GM23248 (cell line): Measurements from ENCODE around the gene STRADB. TPM values are rescaled to one million over a fixed set of nuclear protein-coding genes. Genes with fewer than 3 reads are reported as not detected.

Experiments used
- DNase-seq: peaks from one replicate; pipeline ENCODE4 v3.0.0-alpha.2; 2015
- H2AFZ ChIP-seq: fragments of 200-600 bp; sonication (generic); 2 replicates; pipeline ENCODE4 v1.6.1; 2016; ENCODE audit warnings: antibody characterized with exemption
- H3F3A ChIP-seq: fragments of 200-600 bp; sonication (generic); 2 replicates; pipeline ENCODE4 v1.6.1; 2016; ENCODE audit warnings: mild to moderate bottlenecking, antibody characterized with exemption, mixed run types; ENCODE audit not compliant: insufficient read depth
- H3K27ac ChIP-seq: fragments of 200-600 bp; sonication (generic); 2 replicates; pipeline ENCODE4 v1.5.1; 2016; ENCODE audit warnings: mild to moderate bottlenecking
- H3K27me3 ChIP-seq: fragments of 200-600 bp; sonication (generic); replicated peaks from 2 replicates; pipeline ENCODE4 v1.6.1; 2016; ENCODE audit warnings: mild to moderate bottlenecking; ENCODE audit not compliant: insufficient read depth
- H3K36me3 ChIP-seq: fragments of 200-600 bp; sonication (generic); 2 replicates; pipeline ENCODE4 v1.6.1; 2016; ENCODE audit warnings: low read depth, mild to moderate bottlenecking
- H3K4me1 ChIP-seq: fragments of 200-600 bp; sonication (generic); 2 replicates; pipeline ENCODE4 v1.6.1; 2016; ENCODE audit warnings: mild to moderate bottlenecking; ENCODE audit not compliant: insufficient read depth
- H3K4me2 ChIP-seq: fragments of 200-600 bp; sonication (generic); one replicate; pipeline ENCODE4 v1.6.1; 2016; ENCODE audit warnings: mild to moderate bottlenecking; ENCODE audit not compliant: unreplicated experiment
- H3K4me3 ChIP-seq: fragments of 200-600 bp; sonication (generic); 2 replicates; pipeline ENCODE4 v1.5.1; 2016; ENCODE audit warnings: mild to moderate bottlenecking
- H3K79me2 ChIP-seq: fragments of 200-600 bp; sonication (generic); 2 replicates; pipeline ENCODE4 v1.6.1; 2016; ENCODE audit warnings: mild to moderate bottlenecking; ENCODE audit not compliant: insufficient read depth
- H3K9ac ChIP-seq: fragments of 200-600 bp; sonication (generic); 2 replicates; pipeline ENCODE4 v1.6.1; 2016; ENCODE audit warnings: mild to moderate bottlenecking
- H3K9me2 ChIP-seq: fragments of 200-600 bp; sonication (generic); 2 replicates; pipeline ENCODE4 v1.6.1; 2016; ENCODE audit warnings: mixed run types, mild to moderate bottlenecking, moderate library complexity; ENCODE audit not compliant: insufficient read depth
- H3K9me3 ChIP-seq: fragments of 200-600 bp; sonication (generic); one replicate; pipeline ENCODE4 v1.6.1; 2017; ENCODE audit warnings: low read depth
- H4K20me1 ChIP-seq: fragments of 200-600 bp; sonication (generic); 2 replicates; pipeline ENCODE4 v1.6.0; 2016; ENCODE audit not compliant: insufficient read depth
- EZH2 ChIP-seq: fragments of 200-600 bp; sonication (generic); IDR thresholded peaks from 2 replicates; pipeline ENCODE4 v1.6.1; 2018; ENCODE audit warnings: antibody characterized with exemption, mild to moderate bottlenecking; ENCODE audit not compliant: insufficient read depth, poor library complexity, severe bottlenecking
- EZH2phosphoT487 ChIP-seq: fragments of 200-600 bp; sonication (generic); IDR thresholded peaks from 2 replicates; pipeline ENCODE4 v1.6.1; 2018; ENCODE audit warnings: antibody characterized with exemption, moderate library complexity, mild to moderate bottlenecking, low read depth; ENCODE audit not compliant: insufficient read depth
- WGBS, 2 experiments: methylation state at CpG; one replicate each; pipeline ENCODE4 v1.1.6; 2015 to 2017; ENCODE audit warnings: low lambda C conversion rate in 2 of 2, low coverage in 1 of 2; ENCODE audit errors: missing lambda C conversion rate in 2 of 2; 5-methylcytosine and 5-hydroxymethylcytosine counted together
- in situ Hi-C: fragments of 300-500 bp; cut with MboI; formaldehyde crosslinking; loops from 2 replicates; pipeline ENCODE4 v1.15.0; 2020
- polyA plus RNA-seq: library from polyadenylated mRNA; unstranded; fragments of >200 nt; fragmentation: Nextera tagmentation; extraction: Ambion mirVana; gene quantifications from 2 replicates; pipeline ENCODE4 v1.2.1, GENCODE V29; 2016
- total RNA-seq: library from RNA; depleted of rRNA; stranded (reverse); fragments of >200 nt; shearing (Covaris generic); gene quantifications from 2 replicates; pipeline ENCODE4 v1.2.3, GENCODE V29; 2014

The STRADB gene
- total and polyA plus RNA-seq, 2 experiments from 2014 or later: 21.2 to 33.7 TPM

DNA sequence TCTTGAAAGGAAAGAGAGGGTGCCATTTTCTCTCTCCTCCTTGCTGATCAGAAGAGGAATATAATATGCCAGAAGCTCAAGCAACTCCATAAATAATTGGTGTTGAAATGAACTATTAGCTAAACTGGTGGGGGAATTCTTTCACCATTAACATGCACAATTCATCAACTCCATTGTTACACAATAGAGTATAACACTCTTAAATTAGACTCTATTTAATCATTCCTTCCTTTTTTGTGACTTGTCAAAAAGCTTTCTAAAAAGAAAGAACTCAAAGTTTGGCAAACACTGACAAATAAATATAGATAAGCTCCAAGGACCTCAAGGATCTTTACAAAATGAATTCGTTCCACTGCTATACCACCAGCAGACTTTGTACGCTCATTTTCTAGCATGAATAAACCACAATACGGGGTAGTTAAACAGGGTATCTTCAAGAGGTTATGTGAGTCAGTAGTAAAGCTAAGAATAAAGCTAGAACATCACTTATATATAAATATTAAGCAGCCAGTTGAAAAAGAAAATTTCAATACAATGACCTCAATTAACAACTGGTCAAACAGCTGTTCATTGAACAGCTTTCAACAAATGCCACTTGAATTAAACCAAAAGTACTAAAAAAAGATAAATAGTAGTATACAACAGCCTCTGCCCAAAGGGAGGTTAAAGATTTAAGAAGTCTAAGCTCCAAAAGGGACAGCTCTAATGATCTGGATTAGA lies 6.6 kb upstream of the STRADB start:
- Histone ChIP-seq H2AFZ (no peak overlapping the region), H4K20me1 (no peaks in the 10 kb centered on the region; the same call in 1 of the 2 replicates), H3K4me2 (peak overlapping the region; percentile 33), H3K4me1 (peaks cover 15% of the 10 kb centered on the region), H3K27ac (no peak overlapping the region), H3F3A (no peaks in the 10 kb centered on the region; the same call in 1 of the 2 replicates), H3K79me2 (peaks cover 98% of the 10 kb centered on the region), H3K9me2 (no peaks in the 10 kb centered on the region), H3K9ac (no peak overlapping the region), H3K9me3 (no peaks in the 10 kb centered on the region), H3K36me3 (no peaks in the 10 kb centered on the region; the same call in 1 of the 2 replicates), H3K27me3 (no peaks in the 10 kb centered on the region), H3K4me3 (no peak overlapping the region)
- TF ChIP-seq EZH2 (no peak), EZH2phosphoT487 (no peak)
- WGBS, 2 experiments: 35 to 44% methylated on average over 3 of the region's 3 CpGs
- DNase-seq: peak; percentile 36
- in situ Hi-C loops: no loop called here

DNA sequence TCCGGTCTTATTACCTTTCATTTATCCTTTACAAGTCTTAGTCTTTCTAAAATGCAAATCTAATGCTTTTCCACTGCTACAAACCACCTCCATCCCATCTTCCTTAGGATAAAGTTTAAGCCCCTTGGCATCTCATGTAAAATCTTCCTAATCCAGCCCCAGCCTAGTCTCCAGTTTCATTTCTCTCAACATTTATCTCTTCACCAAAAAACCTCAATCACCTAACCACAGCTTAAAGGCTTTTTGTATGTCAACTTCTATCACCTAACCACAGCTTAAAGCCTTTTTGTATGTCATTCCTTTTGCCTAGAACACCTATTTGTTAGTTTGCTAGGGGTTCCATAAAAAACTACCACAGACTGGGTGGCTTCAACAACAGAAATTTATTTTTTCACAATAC lies 4.5 kb upstream of the STRADB start:
- Histone ChIP-seq H4K20me1 (no peaks in the 10 kb centered on the region; the same call in 1 of the 2 replicates), H3F3A (no peaks in the 10 kb centered on the region; the same call in 1 of the 2 replicates), H3K36me3 (no peaks in the 10 kb centered on the region), H3K79me2 (peaks cover 88% of the 10 kb centered on the region), H3K4me2 (no peak overlapping the region), H3K4me3 (no peak overlapping the region), H3K27me3 (no peaks in the 10 kb centered on the region), H2AFZ (no peak overlapping the region), H3K9ac (no peak overlapping the region), H3K9me2 (no peaks in the 10 kb centered on the region), H3K27ac (no peak overlapping the region), H3K4me1 (peaks cover 15% of the 10 kb centered on the region), H3K9me3 (no peaks in the 10 kb centered on the region)
- TF ChIP-seq EZH2phosphoT487: no peak
- no peak for TF ChIP-seq EZH2
- no peak for DNase-seq
- WGBS, 2 experiments: 96 to 100% methylated on average over 1 of the region's 1 CpG
- in situ Hi-C loops: no loop called here

DNA sequence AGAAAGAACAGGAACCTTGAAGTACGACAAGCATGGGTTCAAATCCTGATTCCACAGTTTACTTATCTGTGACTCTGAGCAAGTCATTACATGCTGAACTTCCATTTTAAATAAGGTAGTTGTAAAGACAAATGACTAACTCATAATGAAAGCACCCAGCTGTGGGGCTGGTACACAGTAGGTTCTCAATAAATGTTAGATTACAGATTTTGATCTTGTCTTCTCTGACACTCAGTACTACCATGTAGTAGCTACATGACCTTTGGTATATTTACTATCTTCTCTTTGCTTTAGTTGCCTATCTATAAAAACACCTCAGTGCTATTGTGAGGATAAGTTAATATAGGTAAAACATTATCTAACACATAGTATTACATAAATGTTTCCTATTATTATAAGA lies 3.5 kb upstream of the STRADB start:
- WGBS, 2 experiments: 93 to 100% methylated on average over 1 of the region's 1 CpG

DNA sequence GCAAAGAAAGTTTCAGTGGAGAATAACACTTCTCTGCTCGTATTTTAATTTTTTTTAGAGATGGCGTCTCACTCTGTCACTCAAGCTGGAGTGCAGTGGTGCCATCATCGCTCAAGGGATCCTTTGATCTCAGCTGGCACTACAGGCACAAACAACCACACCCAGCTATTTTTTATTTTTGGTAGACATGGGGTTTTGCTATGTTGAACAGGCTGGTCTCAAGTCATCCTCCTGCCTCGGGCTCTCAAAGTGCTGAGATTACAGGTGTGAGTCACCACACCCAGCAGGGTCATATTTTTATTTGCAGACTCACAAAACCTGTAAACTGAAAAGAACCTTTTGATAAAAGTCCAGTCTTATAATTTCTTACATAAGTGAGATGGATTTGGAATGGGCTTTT lies 2.8 kb upstream of the STRADB start:
- no peaks in the 10 kb centered on the region for H3K27me3 ChIP-seq

More for the DNA sequence above, 3.5 kb upstream of the STRADB start:
- no peaks in the 10 kb centered on the region; the same call in 1 of the 2 replicates for H3F3A ChIP-seq
- H2AFZ ChIP-seq: no peak overlapping the region
- H3K4me1 ChIP-seq: peaks cover 20% of the 10 kb centered on the region
- H3K9me3 ChIP-seq: no peaks in the 10 kb centered on the region
- no peaks in the 10 kb centered on the region for H3K36me3 ChIP-seq
- TF ChIP-seq EZH2: no peak
- no peak for TF ChIP-seq EZH2phosphoT487
- no peak for DNase-seq
- H3K79me2 ChIP-seq: peaks cover 88% of the 10 kb centered on the region
- no peak overlapping the region for H3K4me2 ChIP-seq
- no peaks in the 10 kb centered on the region; the same call in 1 of the 2 replicates for H4K20me1 ChIP-seq
- H3K27me3 ChIP-seq: no peaks in the 10 kb centered on the region
- no peaks in the 10 kb centered on the region for H3K9me2 ChIP-seq
- in situ Hi-C loops: no loop called here
- H3K4me3 ChIP-seq: no peak overlapping the region
- no peak overlapping the region for H3K27ac ChIP-seq
- H3K9ac ChIP-seq: no peak overlapping the region

More for the DNA sequence above, 2.8 kb upstream of the STRADB start:
- TF ChIP-seq EZH2phosphoT487 (no peak), EZH2 (no peak)
- Histone ChIP-seq H3K9me2 (no peaks in the 10 kb centered on the region), H3K9me3 (no peaks in the 10 kb centered on the region), H3F3A (no peaks in the 10 kb centered on the region; the same call in 1 of the 2 replicates), H3K4me1 (peaks cover 20% of the 10 kb centered on the region), H3K27ac (no peak overlapping the region), H3K79me2 (peaks cover 88% of the 10 kb centered on the region), H3K4me3 (no peak overlapping the region), H3K36me3 (no peaks in the 10 kb centered on the region), H4K20me1 (no peaks in the 10 kb centered on the region; the same call in 1 of the 2 replicates), H3K9ac (no peak overlapping the region), H2AFZ (no peak overlapping the region), H3K4me2 (no peak overlapping the region)
- 91 to 96% methylated on average over 4 of the region's 4 CpGs for WGBS, 2 experiments
- in situ Hi-C loops: no loop called here
- DNase-seq: no peak
